ENCODE results near the gene COLEC12. TPM values are rescaled to one million over a fixed set of nuclear protein-coding genes. Genes with fewer than 3 reads are reported as not detected.

The COLEC12 gene
- total and polyA plus RNA-seq, 10 of the 15 experiments (the other 5 are each of a cell fraction or from before 2014, with no cell fraction given) = 0.04 to 0.05 TPM; not detected in 8

DNA sequence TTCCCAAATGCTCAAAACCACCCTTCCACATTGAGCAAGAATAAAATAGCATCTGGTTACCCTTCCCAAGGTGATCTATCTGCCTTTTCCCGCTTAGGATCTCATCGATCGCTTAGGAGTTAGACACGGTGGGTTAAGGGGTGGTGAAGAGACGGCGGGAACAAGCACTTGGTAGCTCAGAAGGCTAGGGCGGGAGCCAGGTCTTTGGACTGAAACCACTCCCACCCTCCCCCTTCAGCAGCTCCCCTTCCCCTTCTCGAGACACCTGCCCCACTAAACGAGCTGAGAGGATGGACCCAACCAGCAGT lies 233.2 kb downstream of the COLEC12 start (continued):
- TF ChIP-seq KAT2A (conservative IDR thresholded peaks at IDR 0.05; ENCODE audit: control insufficient read depth, low read depth, low read length) (no peak), ZNF24 (IDR thresholded peaks at IDR 0.05) (no peak)
- TF ChIP-seq, protein P1, sequence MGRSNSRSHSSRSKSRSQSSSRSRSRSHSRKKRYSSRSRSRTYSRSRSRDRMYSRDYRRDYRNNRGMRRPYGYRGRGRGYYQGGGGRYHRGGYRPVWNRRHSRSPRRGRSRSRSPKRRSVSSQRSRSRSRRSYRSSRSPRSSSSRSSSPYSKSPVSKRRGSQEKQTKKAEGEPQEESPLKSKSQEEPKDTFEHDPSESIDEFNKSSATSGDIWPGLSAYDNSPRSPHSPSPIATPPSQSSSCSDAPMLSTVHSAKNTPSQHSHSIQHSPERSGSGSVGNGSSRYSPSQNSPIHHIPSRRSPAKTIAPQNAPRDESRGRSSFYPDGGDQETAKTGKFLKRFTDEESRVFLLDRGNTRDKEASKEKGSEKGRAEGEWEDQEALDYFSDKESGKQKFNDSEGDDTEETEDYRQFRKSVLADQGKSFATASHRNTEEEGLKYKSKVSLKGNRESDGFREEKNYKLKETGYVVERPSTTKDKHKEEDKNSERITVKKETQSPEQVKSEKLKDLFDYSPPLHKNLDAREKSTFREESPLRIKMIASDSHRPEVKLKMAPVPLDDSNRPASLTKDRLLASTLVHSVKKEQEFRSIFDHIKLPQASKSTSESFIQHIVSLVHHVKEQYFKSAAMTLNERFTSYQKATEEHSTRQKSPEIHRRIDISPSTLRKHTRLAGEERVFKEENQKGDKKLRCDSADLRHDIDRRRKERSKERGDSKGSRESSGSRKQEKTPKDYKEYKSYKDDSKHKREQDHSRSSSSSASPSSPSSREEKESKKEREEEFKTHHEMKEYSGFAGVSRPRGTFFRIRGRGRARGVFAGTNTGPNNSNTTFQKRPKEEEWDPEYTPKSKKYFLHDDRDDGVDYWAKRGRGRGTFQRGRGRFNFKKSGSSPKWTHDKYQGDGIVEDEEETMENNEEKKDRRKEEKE (IDR thresholded peaks at IDR 0.05) = no peak

Other genes with a start within 250 kb of the COLEC12 start
- gene THOC1, start 232.7 kb downstream of the COLEC12 start, total RNA-seq (2014; rRNA removed) = 45.7 and 53.8 TPM in 2 replicates
- 62.4 and 66.3 TPM in 2 replicates for gene THOC1, start 232.7 kb downstream of the COLEC12 start, total RNA-seq (2014; rRNA removed; fragmentation: Illumina TruSeq; extraction: Trizol)
- 28.4 and 32.8 TPM in 2 replicates for gene THOC1, start 232.7 kb downstream of the COLEC12 start, total RNA-seq (2021)
- 99.8 and 158 TPM in 2 replicates for gene THOC1, start 232.7 kb downstream of the COLEC12 start, polyA plus RNA-seq (2011; rRNA removed)
- 57.0 and 63.7 TPM in 2 replicates for gene THOC1, start 232.7 kb downstream of the COLEC12 start, polyA plus RNA-seq (2014; fragmentation: Illumina TruSeq; extraction: Trizol)
- 10 to 100 TPM; 35.5 to 38.5 TPM for gene THOC1, start 232.7 kb downstream of the COLEC12 start, polyA plus RNA-seq (2014; fragmentation: Nextera tagmentation; extraction: Ambion mirVana)
- 36.1 and 47.8 TPM in 2 replicates for gene THOC1, start 232.7 kb downstream of the COLEC12 start, polyA plus RNA-seq (2014; rRNA removed)
- 10 to 100 TPM; 50.2 to 54.2 TPM for gene THOC1, start 232.7 kb downstream of the COLEC12 start, polyA plus RNA-seq (2016; fragmentation: Nextera tagmentation; extraction: Ambion mirVana)
- not detected in 2 replicates for gene CETN1, start 79.7 kb upstream of the COLEC12 start, total RNA-seq (2014; rRNA removed)
- not detected in 2 replicates for gene CETN1, start 79.7 kb upstream of the COLEC12 start, total RNA-seq (2014; rRNA removed; fragmentation: Illumina TruSeq; extraction: Trizol)
- not detected in 2 replicates for gene CETN1, start 79.7 kb upstream of the COLEC12 start, total RNA-seq (2021)
- not detected in 2 replicates for gene CETN1, start 79.7 kb upstream of the COLEC12 start, polyA plus RNA-seq (2011; rRNA removed)
- gene CETN1, start 79.7 kb upstream of the COLEC12 start, polyA plus RNA-seq (2014; fragmentation: Illumina TruSeq; extraction: Trizol) = not detected in 2 replicates
- not detected for gene CETN1, start 79.7 kb upstream of the COLEC12 start, polyA plus RNA-seq (2014; fragmentation: Nextera tagmentation; extraction: Ambion mirVana)
- gene CETN1, start 79.7 kb upstream of the COLEC12 start, polyA plus RNA-seq (2014; rRNA removed) = not detected in 2 replicates
- gene CETN1, start 79.7 kb upstream of the COLEC12 start, polyA plus RNA-seq (2016; fragmentation: Nextera tagmentation; extraction: Ambion mirVana) = not detected
- not detected in 2 replicates for gene CLUL1, start 96.3 kb upstream of the COLEC12 start, total RNA-seq (2014; rRNA removed)
- not detected in 2 replicates for gene CLUL1, start 96.3 kb upstream of the COLEC12 start, total RNA-seq (2014; rRNA removed; fragmentation: Illumina TruSeq; extraction: Trizol)
- gene CLUL1, start 96.3 kb upstream of the COLEC12 start, total RNA-seq (2021) = not detected in 2 replicates
- 0.19 TPM in 1 of 2 replicates, not detected in the other for gene CLUL1, start 96.3 kb upstream of the COLEC12 start, polyA plus RNA-seq (2011; rRNA removed)
- gene CLUL1, start 96.3 kb upstream of the COLEC12 start, polyA plus RNA-seq (2014; fragmentation: Illumina TruSeq; extraction: Trizol) = not detected in 2 replicates
- gene CLUL1, start 96.3 kb upstream of the COLEC12 start, polyA plus RNA-seq (2014; fragmentation: Nextera tagmentation; extraction: Ambion mirVana) = under 1 TPM in 1 of 2 experiments, not detected in 1; 0.31 TPM
- gene CLUL1, start 96.3 kb upstream of the COLEC12 start, polyA plus RNA-seq (2014; rRNA removed) = not detected in 2 replicates
- gene CLUL1, start 96.3 kb upstream of the COLEC12 start, polyA plus RNA-seq (2016; fragmentation: Nextera tagmentation; extraction: Ambion mirVana) = not detected
- 65.8 and 74.4 TPM in 2 replicates for gene TYMS, start 157.0 kb upstream of the COLEC12 start, total RNA-seq (2014; rRNA removed)
- 34.8 and 38.6 TPM in 2 replicates for gene TYMS, start 157.0 kb upstream of the COLEC12 start, total RNA-seq (2014; rRNA removed; fragmentation: Illumina TruSeq; extraction: Trizol)
- 219 and 224 TPM in 2 replicates for gene TYMS, start 157.0 kb upstream of the COLEC12 start, total RNA-seq (2021)
- 221 and 263 TPM in 2 replicates for gene TYMS, start 157.0 kb upstream of the COLEC12 start, polyA plus RNA-seq (2011; rRNA removed)
- gene TYMS, start 157.0 kb upstream of the COLEC12 start, polyA plus RNA-seq (2014; fragmentation: Illumina TruSeq; extraction: Trizol) = 250 and 297 TPM in 2 replicates
- 100 to 1,000 TPM; 157 to 197 TPM for gene TYMS, start 157.0 kb upstream of the COLEC12 start, polyA plus RNA-seq (2014; fragmentation: Nextera tagmentation; extraction: Ambion mirVana)
- 200 and 218 TPM in 2 replicates for gene TYMS, start 157.0 kb upstream of the COLEC12 start, polyA plus RNA-seq (2014; rRNA removed)
- 100 to 1,000 TPM; 516 to 524 TPM for gene TYMS, start 157.0 kb upstream of the COLEC12 start, polyA plus RNA-seq (2016; fragmentation: Nextera tagmentation; extraction: Ambion mirVana)
- gene ENOSF1, start 211.9 kb upstream of the COLEC12 start, total RNA-seq (2014; rRNA removed) = 26.3 and 28.9 TPM in 2 replicates
- gene ENOSF1, start 211.9 kb upstream of the COLEC12 start, total RNA-seq (2014; rRNA removed; fragmentation: Illumina TruSeq; extraction: Trizol) = 23.5 and 26.2 TPM in 2 replicates
- 40.0 and 43.3 TPM in 2 replicates for gene ENOSF1, start 211.9 kb upstream of the COLEC12 start, total RNA-seq (2021)
- 27.6 and 30.7 TPM in 2 replicates for gene ENOSF1, start 211.9 kb upstream of the COLEC12 start, polyA plus RNA-seq (2011; rRNA removed)
- 40.0 and 43.5 TPM in 2 replicates for gene ENOSF1, start 211.9 kb upstream of the COLEC12 start, polyA plus RNA-seq (2014; fragmentation: Illumina TruSeq; extraction: Trizol)
- 10 to 100 TPM; 12.5 to 13.3 TPM for gene ENOSF1, start 211.9 kb upstream of the COLEC12 start, polyA plus RNA-seq (2014; fragmentation: Nextera tagmentation; extraction: Ambion mirVana)
- gene ENOSF1, start 211.9 kb upstream of the COLEC12 start, polyA plus RNA-seq (2014; rRNA removed) = 30.4 and 31.3 TPM in 2 replicates
- gene ENOSF1, start 211.9 kb upstream of the COLEC12 start, polyA plus RNA-seq (2016; fragmentation: Nextera tagmentation; extraction: Ambion mirVana) = 10 to 100 TPM; 41.6 to 42.3 TPM

Data from GM12878 (cell line).